SK-N-SH (cell line): ENCODE measurements around the gene OPCML. TPM values are rescaled to one million over a fixed set of nuclear protein-coding genes. Genes with fewer than 3 reads are reported as not detected.

Experiments
- CTCF ChIA-PET: fragments of 300-600, 350-600 bp; formaldehyde crosslinking; extraction: SDS; loops from one replicate; lab custom pipeline; 2021; lab: Yijun Ruan, JAX
- POLR2A ChIA-PET: fragments of 350-600 bp; sonication (Branson Sonifier 250); formaldehyde crosslinking; extraction: SDS; loops from one replicate; lab custom pipeline; 2020; ENCODE audit warnings: antibody characterized with exemption, inconsistent platforms; lab: Yijun Ruan, JAX
- DNase-seq: peaks from one replicate; pipeline ENCODE4 v3.0.0; 2012
- H2AFZ ChIP-seq: fragments of 200-600 bp; sonication (generic); 2 replicates; pipeline ENCODE4 v1.8.1; 2016; ENCODE audit warnings: antibody characterized with exemption, mild to moderate bottlenecking, low read depth
- H3F3A ChIP-seq: fragments of 200-600 bp; sonication (generic); replicated peaks from 2 replicates; pipeline ENCODE3; 2016; ENCODE audit warnings: antibody characterized with exemption, mild to moderate bottlenecking; ENCODE audit not compliant: insufficient read depth
- H3K27ac ChIP-seq, 2 experiments: fragments of 200-500 bp in 1 of 2; fragments of 200-600 bp in 1 of 2; sonication (Bioruptor generic) in 1 of 2; sonication (generic), shearing (Covaris generic) in 1 of 2; 2 replicates each; pipeline versions ENCODE4 v1.5.1 to v1.6.1; 2014 to 2016; ENCODE audit warnings: low read depth in 2 of 2, inconsistent platforms in 1 of 2, low read length in 1 of 2, mild to moderate bottlenecking in 1 of 2, mixed read lengths in 1 of 2
- H3K27me3 ChIP-seq: fragments of 200-600 bp; sonication (generic), shearing (Covaris generic); 2 replicates; pipeline ENCODE4 v1.6.1; 2016; ENCODE audit warnings: mixed run types; ENCODE audit not compliant: insufficient read depth
- H3K36me3 ChIP-seq, 2 experiments: fragments of 200-500 bp in 1 of 2; fragments of 200-600 bp in 1 of 2; sonication (Bioruptor generic) in 1 of 2; sonication (generic) in 1 of 2; replicated peaks in 1 of 2; 2 replicates each; pipeline versions ENCODE3 to v1.5.1; 2014 to 2016; ENCODE audit warnings: low read length in 1 of 2, mild to moderate bottlenecking in 1 of 2; ENCODE audit not compliant: insufficient read depth in 2 of 2, control insufficient read depth in 1 of 2
- H3K4me1 ChIP-seq, 2 experiments: fragments of 200-500 bp in 1 of 2; fragments of 200-600 bp in 1 of 2; sonication (Bioruptor generic) in 1 of 2; sonication (generic), shearing (Covaris generic) in 1 of 2; 2 replicates each; pipeline versions ENCODE4 v1.5.1 to v1.6.1; 2014 to 2016; ENCODE audit warnings: low read depth in 1 of 2, low read length in 1 of 2, mixed run types in 1 of 2; ENCODE audit not compliant: insufficient read depth in 2 of 2, control insufficient read depth in 1 of 2
- H3K4me2 ChIP-seq: fragments of 200-600 bp; sonication (generic), shearing (Covaris generic); 2 replicates; pipeline ENCODE4 v1.6.1; 2017; ENCODE audit warnings: mixed run types
- H3K4me3 ChIP-seq, 2 experiments: fragments of 200-500 bp in 1 of 2; fragments of 200-600 bp in 1 of 2; sonication (Bioruptor generic) in 1 of 2; sonication (generic), shearing (Covaris generic) in 1 of 2; 2 replicates each; pipeline versions ENCODE4 v1.5.1 to v1.8.1; 2014 to 2016; ENCODE audit warnings: low read depth in 2 of 2, inconsistent platforms in 1 of 2, low read length in 1 of 2, mild to moderate bottlenecking in 1 of 2, mixed read lengths in 1 of 2, moderate library complexity in 1 of 2
- H3K79me2 ChIP-seq: fragments of 200-600 bp; sonication (generic); 2 replicates; pipeline ENCODE4 v1.8.1; 2017; ENCODE audit warnings: mild to moderate bottlenecking; ENCODE audit not compliant: insufficient read depth
- H3K9ac ChIP-seq: fragments of 200-600 bp; sonication (generic); 2 replicates; pipeline ENCODE4 v1.6.1; 2017; ENCODE audit warnings: mixed run types
- H3K9me2 ChIP-seq: fragments of 200-600 bp; sonication (generic); 2 replicates; pipeline ENCODE4 v1.6.1; 2017; ENCODE audit warnings: mixed run types
- H3K9me3 ChIP-seq: fragments of 200-600 bp; sonication (generic); 2 replicates; pipeline ENCODE4 v1.6.1; 2017; ENCODE audit warnings: mixed run types, mild to moderate bottlenecking, moderate library complexity
- H4K20me1 ChIP-seq: fragments of 200-600 bp; sonication (generic); 2 replicates; pipeline ENCODE4 v1.6.1; 2017; ENCODE audit warnings: mild to moderate bottlenecking, mixed run types; ENCODE audit not compliant: insufficient read depth
- CHD2 ChIP-seq: fragments of 150-350 bp; IDR thresholded peaks from 2 replicates; pipeline ENCODE4 v1.6.1; 2018; ENCODE audit warnings: low read length; ENCODE audit not compliant: partially characterized antibody
- CTCF ChIP-seq: fragments of 200-600 bp; sonication (generic); IDR thresholded peaks from 2 replicates; pipeline ENCODE4 v1.6.1; 2017; ENCODE audit warnings: antibody characterized with exemption, mild to moderate bottlenecking, moderate library complexity
- EP300 ChIP-seq, 2 experiments: IDR thresholded peaks; 2 replicates each; pipeline versions ENCODE4 v1.4.0 to v1.6.1; 2012; ENCODE audit warnings: borderline replicate concordance in 1 of 2, low read depth in 1 of 2, low read length in 1 of 2
- FOSL2 ChIP-seq: IDR thresholded peaks from 2 replicates; pipeline ENCODE4 v1.4.0; 2012; ENCODE audit warnings: low read depth, mild to moderate bottlenecking, moderate library complexity, borderline replicate concordance
- FOXM1 ChIP-seq: IDR thresholded peaks from 2 replicates; pipeline ENCODE4 v1.4.0; 2012; ENCODE audit warnings: low read depth, mild to moderate bottlenecking
- GATA2 ChIP-seq: sonication (generic); formaldehyde crosslinking; IDR thresholded peaks from 2 replicates; pipeline ENCODE4 v1.5.0; 2020; ENCODE audit warnings: mild to moderate bottlenecking, missing genetic modification reagents
- IRF3 ChIP-seq: fragments of 150-350 bp; IDR thresholded peaks from 2 replicates; pipeline ENCODE4 v1.6.1; 2016; ENCODE audit warnings: mild to moderate bottlenecking, low read depth, low read length
- JUND ChIP-seq: IDR thresholded peaks from 2 replicates; pipeline ENCODE4 v1.4.0; 2012
- MXI1 ChIP-seq: IDR thresholded peaks from 2 replicates; pipeline ENCODE4 v1.6.1; 2012; ENCODE audit warnings: mild to moderate bottlenecking, low read depth, low read length, improper control_type of control experiment
- NFIC ChIP-seq: IDR thresholded peaks from 2 replicates; pipeline ENCODE4 v1.4.0; 2012; ENCODE audit warnings: borderline replicate concordance
- POLR2AphosphoS5 ChIP-seq: IDR thresholded peaks from 2 replicates; pipeline ENCODE4 v1.6.1; 2012; ENCODE audit warnings: low read depth, low read length
- RCOR1 ChIP-seq: fragments of 150-350 bp; IDR thresholded peaks from 2 replicates; pipeline ENCODE4 v1.6.1; 2017; ENCODE audit warnings: antibody characterized with exemption, low read length
- REST ChIP-seq: IDR thresholded peaks from 2 replicates; pipeline ENCODE4 v1.6.1; 2012; ENCODE audit warnings: mild to moderate bottlenecking, low read depth, low read length, moderate library complexity
- RFX5 ChIP-seq: IDR thresholded peaks from 2 replicates; pipeline ENCODE4 v1.6.1; 2012; ENCODE audit warnings: mild to moderate bottlenecking, improper control_type of control experiment, low read length
- RXRA ChIP-seq: IDR thresholded peaks from 2 replicates; pipeline ENCODE4 v1.4.0; 2012; ENCODE audit warnings: low read depth, mild to moderate bottlenecking, borderline replicate concordance
- SMC3 ChIP-seq: IDR thresholded peaks from 2 replicates; pipeline ENCODE4 v1.6.1; 2012; ENCODE audit warnings: low read depth, low read length, improper control_type of control experiment
- TAF1 ChIP-seq: IDR thresholded peaks from 2 replicates; pipeline ENCODE4 v1.6.1; 2012; ENCODE audit warnings: low read depth, mild to moderate bottlenecking, low read length, moderate library complexity, borderline replicate concordance
- TEAD4 ChIP-seq: IDR thresholded peaks from 2 replicates; pipeline ENCODE4 v1.4.0; 2012; ENCODE audit warnings: mild to moderate bottlenecking, borderline replicate concordance; ENCODE audit not compliant: insufficient read depth
- YY1 ChIP-seq: IDR thresholded peaks from 2 replicates; pipeline ENCODE4 v1.4.0; 2012; ENCODE audit warnings: low read depth, mild to moderate bottlenecking
- ZBTB33 ChIP-seq: IDR thresholded peaks from 2 replicates; pipeline ENCODE4 v1.4.0; 2012; ENCODE audit warnings: low read depth, borderline replicate concordance
- whole genome bisulfite sequencing: methylation state at CpG from one replicate; pipeline ENCODE4 v1.1.6; 2017; ENCODE audit warnings: low lambda C conversion rate; 5-methylcytosine and 5-hydroxymethylcytosine counted together
- polyA plus RNA-seq, 3 experiments: library from polyadenylated mRNA; depleted of rRNA; stranded (reverse); fragments of >200 nt; gene quantifications; 2 replicates each; pipeline ENCODE4 v1.2.3, GENCODE V29; 2012

The OPCML gene
- polyA plus RNA-seq, 1 of the 3 experiments (the other 2 are of a cell fraction), result not detected

- Histone ChIP-seq H2AFZ (no peak overlapping the region), H3K4me3 (no peak overlapping the region), H3K79me2 (no peaks in the 10 kb centered on the region), H3K27ac (no peak overlapping the region)
- TF ChIP-seq GATA2, result no peak
- no peak for TF ChIP-seq RXRA
- TF ChIP-seq NFIC, result no peak
- no peak for TF ChIP-seq IRF3
- TF ChIP-seq FOSL2, result no peak
- no peak for TF ChIP-seq RCOR1
- TF ChIP-seq POLR2AphosphoS5, result no peak
- no peak for TF ChIP-seq REST
- no peak for TF ChIP-seq FOXM1
- TF ChIP-seq SMC3, result no peak
- TF ChIP-seq CHD2, result no peak
- no peak for TF ChIP-seq MXI1
- TF ChIP-seq, all 33 proteins: peak for 0
- no peaks in the 10 kb centered on the region for H3K27me3 ChIP-seq
- H3K4me2 ChIP-seq, result no peak overlapping the region
- no peaks in the 10 kb centered on the region for H3K9me2 ChIP-seq
- 64% methylated on average over 5 of the region's 6 CpGs for WGBS
- ChIA-PET POLR2A (no interaction called here), CTCF (no interaction called here)
- no peaks in the 10 kb centered on the region for H3K9me3 ChIP-seq
- no peak overlapping the region for H3K9ac ChIP-seq
- no peaks in the 10 kb centered on the region for H4K20me1 ChIP-seq
- no peaks in the 10 kb centered on the region for H3F3A ChIP-seq
- no peak for DNase-seq
- H3K4me1 ChIP-seq, result no peaks in the 10 kb centered on the region; a peak in 2 of 4 replicates
- no peaks in the 10 kb centered on the region for H3K36me3 ChIP-seq
Measured at GRCh38 chr11:133384731-133385130, 147.6 kb downstream of the OPCML start.

GRCh38 chr11:133383689-133384088, 148.6 kb downstream of the OPCML start:
- H3K9me3 ChIP-seq, result no peaks in the 10 kb centered on the region
- no peak overlapping the region for H3K4me3 ChIP-seq
- no peaks in the 10 kb centered on the region for H3F3A ChIP-seq
- DNase-seq, result no peak
- H3K36me3 ChIP-seq, result no peaks in the 10 kb centered on the region
- H3K27ac ChIP-seq, result no peak overlapping the region
- WGBS, result 38% methylated on average over 2 of the region's 4 CpGs
- H4K20me1 ChIP-seq, result no peaks in the 10 kb centered on the region
- H3K9ac ChIP-seq, result no peak overlapping the region
- no peak overlapping the region for H3K4me2 ChIP-seq
- H3K9me2 ChIP-seq, result no peaks in the 10 kb centered on the region
- no peaks in the 10 kb centered on the region for H3K27me3 ChIP-seq
- ChIA-PET POLR2A (no interaction called here), CTCF (no interaction called here)
- no peak overlapping the region for H2AFZ ChIP-seq
- no peaks in the 10 kb centered on the region for H3K79me2 ChIP-seq
- no peaks in the 10 kb centered on the region; a peak in 2 of 4 replicates for H3K4me1 ChIP-seq
- TF ChIP-seq JUND, result no peak
- TF ChIP-seq TAF1, result no peak
- TF ChIP-seq ZBTB33, result no peak
- TF ChIP-seq TEAD4, result no peak
- no peak for TF ChIP-seq YY1
- no peak for TF ChIP-seq EP300 (IDR thresholded peaks at IDR 0.05; ENCODE audit: borderline replicate concordance in 1 of 2, low read depth in 1 of 2, low read length in 1 of 2)
- TF ChIP-seq CTCF, result no peak
- TF ChIP-seq POLR2AphosphoS5, result no peak
- no peak for TF ChIP-seq RFX5
